Gastroesophageal sphincter (tissue), 4 donors: ENCODE results near the gene GRSF1. TPM values are rescaled to one million over a fixed set of nuclear protein-coding genes. Genes with fewer than 3 reads are reported as not detected.

ENCODE experiments used
- ATAC-seq: fragments of 150-250 bp; one replicate; pipeline ENCODE4 v1.9.1; 2016; ENCODE audit warnings: mild to moderate bottlenecking, moderate library complexity
- H3K27ac ChIP-seq, 4 donors: fragments of 200-600 bp; sonication (generic) in 3 of 4; 1 replicate in 3 of 4; 2 replicates in 1 of 4; pipeline ENCODE4 v1.5.1; 2016 to 2019
- H3K27me3 ChIP-seq: fragments of 200-600 bp; sonication (generic); one replicate; pipeline ENCODE4 v1.5.1; 2019
- H3K36me3 ChIP-seq, 2 donors: fragments of 200-600 bp; sonication (generic); one replicate each; pipeline ENCODE4 v1.5.1; 2019; ENCODE audit warnings: control low read depth in 1 of 2
- H3K4me1 ChIP-seq, 3 donors: fragments of 200-600 bp; sonication (generic); 1 replicate in 2 of 3; 2 replicates in 1 of 3; pipeline ENCODE4 v1.5.1; 2016 to 2019; ENCODE audit warnings: control low read depth in 2 of 3
- H3K4me3 ChIP-seq, 2 donors: fragments of 200-600 bp; sonication (generic); one replicate each; pipeline ENCODE4 v1.5.1; 2019; ENCODE audit warnings: mild to moderate bottlenecking in 1 of 2, moderate library complexity in 1 of 2
- H3K9me3 ChIP-seq, 3 donors: fragments of 200-600 bp; sonication (generic); one replicate each; pipeline ENCODE4 v1.5.1; 2017 to 2019; ENCODE audit warnings: control low read depth in 2 of 3
- CTCF ChIP-seq, 4 experiments: fragments of 200-600 bp in 2 of 4; fragments of 450-650 bp in 2 of 4; sonication (generic) in 1 of 4; IDR thresholded peaks; one replicate each; pipeline ENCODE4 v1.5.1; 2017 to 2019; ENCODE audit warnings: antibody characterized with exemption in 4 of 4, mild to moderate bottlenecking in 2 of 4, moderate library complexity in 2 of 4
- EP300 ChIP-seq: sonication (generic); formaldehyde crosslinking; IDR thresholded peaks from one replicate; pipeline ENCODE4 v1.6.1; 2017; ENCODE audit warnings: antibody characterized with exemption, mild to moderate bottlenecking
- POLR2A ChIP-seq, 2 donors: fragments of 450-650 bp; IDR thresholded peaks; one replicate each; pipeline ENCODE4 v1.6.1; 2017; ENCODE audit warnings: antibody characterized with exemption in 2 of 2, mild to moderate bottlenecking in 2 of 2, moderate library complexity in 1 of 2
- POLR2AphosphoS5 ChIP-seq: sonication (generic); formaldehyde crosslinking; IDR thresholded peaks from one replicate; pipeline ENCODE4 v1.6.1; 2017; ENCODE audit warnings: antibody characterized with exemption
- WGBS, 2 donors: methylation state at CpG; one replicate each; pipeline ENCODE4 v1.1.5; 2018; ENCODE audit warnings: low coverage in 1 of 2; 5-methylcytosine and 5-hydroxymethylcytosine counted together
- total RNA-seq, 4 donors: library from RNA; depleted of rRNA; stranded (reverse); fragments of >200 nt; gene quantifications; one replicate each; pipeline ENCODE4 v1.1.0, GENCODE V29; 2016

Gene GRSF1
- total RNA-seq, 4 donors from 2014 or later: 60.7 to 73.5 (median 63.5) TPM

GRCh38 chr4:70873216-70873615 lies 33.5 kb upstream of the GRSF1 start:
- no peak for ATAC-seq
- 82 to 100% methylated on average over 2 to 3 of the region's 3 CpGs for WGBS, 2 donors

GRCh38 chr4:70868778-70869177 lies 29.1 kb upstream of the GRSF1 start:
- H3K27ac ChIP-seq: no peak overlapping the region
- TF ChIP-seq POLR2A (IDR thresholded peaks at IDR 0.05) (no peak), POLR2AphosphoS5 (no peak)
- no peaks in the 10 kb centered on the region for H3K9me3 ChIP-seq
- no peaks in the 10 kb centered on the region for H3K36me3 ChIP-seq
- ATAC-seq: no peak
- H3K27me3 ChIP-seq: no peaks in the 10 kb centered on the region
- no peaks in the 10 kb centered on the region for H3K4me1 ChIP-seq
- no peak overlapping the region for H3K4me3 ChIP-seq

More at GRCh38 chr4:70873216-70873615, 33.5 kb upstream of the GRSF1 start:
- TF ChIP-seq CTCF (IDR thresholded peaks at IDR 0.05): no peak
- TF ChIP-seq POLR2A (IDR thresholded peaks at IDR 0.05): no peak
- TF ChIP-seq EP300: no peak
- no peak for TF ChIP-seq POLR2AphosphoS5
- Histone ChIP-seq H3K9me3 (no peaks in the 10 kb centered on the region), H3K27me3 (no peaks in the 10 kb centered on the region), H3K4me3 (no peak overlapping the region), H3K27ac (no peak overlapping the region), H3K4me1 (no peaks in the 10 kb centered on the region), H3K36me3 (no peaks in the 10 kb centered on the region)

- TF ChIP-seq POLR2A (IDR thresholded peaks at IDR 0.05) (no peak), CTCF (IDR thresholded peaks at IDR 0.05) (no peak)
- no peaks in the 10 kb centered on the region for H3K36me3 ChIP-seq
- no peak for ATAC-seq
- H3K27ac ChIP-seq: no peak overlapping the region
- WGBS, 2 donors: 65 to 69% methylated on average over 6 of the region's 6 CpGs
- no peak overlapping the region for H3K4me3 ChIP-seq
- no peaks in the 10 kb centered on the region for H3K9me3 ChIP-seq
- no peaks in the 10 kb centered on the region for H3K4me1 ChIP-seq
- H3K27me3 ChIP-seq: no peaks in the 10 kb centered on the region
Measured at GRCh38 chr4:70863099-70863790, 23.6 kb upstream of the GRSF1 start.

GRCh38 chr4:70859066-70859465 lies 19.4 kb upstream of the GRSF1 start:
- ATAC-seq: no peak
- no peak overlapping the region for H3K27ac ChIP-seq
- no peaks in the 10 kb centered on the region for H3K36me3 ChIP-seq
- H3K4me3 ChIP-seq: no peak overlapping the region
- no peaks in the 10 kb centered on the region for H3K9me3 ChIP-seq
- no peaks in the 10 kb centered on the region for H3K27me3 ChIP-seq
- no peak for TF ChIP-seq POLR2A (IDR thresholded peaks at IDR 0.05)
- no peak for TF ChIP-seq CTCF (IDR thresholded peaks at IDR 0.05)
- no peak for TF ChIP-seq POLR2AphosphoS5
- no peak for TF ChIP-seq EP300
- WGBS, 2 donors: 58 to 80% methylated on average over 1 of the region's 1 CpG
- no peaks in the 10 kb centered on the region for H3K4me1 ChIP-seq

- Histone ChIP-seq H3K9me3 (no peaks in the 10 kb centered on the region), H3K4me1 (no peaks in the 10 kb centered on the region), H3K27me3 (no peaks in the 10 kb centered on the region), H3K27ac (no peak overlapping the region), H3K4me3 (no peak overlapping the region), H3K36me3 (no peaks in the 10 kb centered on the region)
- ATAC-seq: no peak
- TF ChIP-seq EP300: no peak
- no peak for TF ChIP-seq POLR2AphosphoS5
- TF ChIP-seq CTCF (IDR thresholded peaks at IDR 0.05): no peak
- WGBS, 2 donors: 82 to 94% methylated on average over 2 to 4 of the region's 4 CpGs
Measured at GRCh38 chr4:70858454-70858853, 18.8 kb upstream of the GRSF1 start.
